ENCODE results near the gene SCARB1.

GRCh38 chr12:124765581-124766489, 97.8 kb downstream of the SCARB1 start:
- no peak for TF ChIP-seq CEBPB (IDR thresholded peaks at IDR 0.05)
- TF ChIP-seq TAF1 (IDR thresholded peaks at IDR 0.05; ENCODE audit: low read depth) = no peak
- TF ChIP-seq TCF12 (IDR thresholded peaks at IDR 0.05; ENCODE audit: low read depth) = no peak
- TF ChIP-seq EGR1 (IDR thresholded peaks at IDR 0.05) = no peak
- no peak for TF ChIP-seq FOXM1 (IDR thresholded peaks at IDR 0.05; ENCODE audit: borderline replicate concordance, low read depth)
- no peak for TF ChIP-seq RAD21 (IDR thresholded peaks at IDR 0.05; ENCODE audit: low read depth)
- no peak for TF ChIP-seq REST (IDR thresholded peaks at IDR 0.05; ENCODE audit: low read depth)
- no peak for TF ChIP-seq NFIC (IDR thresholded peaks at IDR 0.05)
- TF ChIP-seq MAX (IDR thresholded peaks at IDR 0.05) = no peak
- TF ChIP-seq EP300 (IDR thresholded peaks at IDR 0.05; ENCODE audit: borderline replicate concordance) = no peak
- no peak for TF ChIP-seq YY1 (IDR thresholded peaks at IDR 0.05; ENCODE audit: low read depth)

Data from Ishikawa (cell line).